ENCODE measurements around the gene RHBDL1. TPM values are rescaled to one million over a fixed set of nuclear protein-coding genes. Genes with fewer than 3 reads are reported as not detected.

The RHBDL1 gene
- total RNA-seq, 1 experiment from 2014 or later, result 2.3 TPM

DNA sequence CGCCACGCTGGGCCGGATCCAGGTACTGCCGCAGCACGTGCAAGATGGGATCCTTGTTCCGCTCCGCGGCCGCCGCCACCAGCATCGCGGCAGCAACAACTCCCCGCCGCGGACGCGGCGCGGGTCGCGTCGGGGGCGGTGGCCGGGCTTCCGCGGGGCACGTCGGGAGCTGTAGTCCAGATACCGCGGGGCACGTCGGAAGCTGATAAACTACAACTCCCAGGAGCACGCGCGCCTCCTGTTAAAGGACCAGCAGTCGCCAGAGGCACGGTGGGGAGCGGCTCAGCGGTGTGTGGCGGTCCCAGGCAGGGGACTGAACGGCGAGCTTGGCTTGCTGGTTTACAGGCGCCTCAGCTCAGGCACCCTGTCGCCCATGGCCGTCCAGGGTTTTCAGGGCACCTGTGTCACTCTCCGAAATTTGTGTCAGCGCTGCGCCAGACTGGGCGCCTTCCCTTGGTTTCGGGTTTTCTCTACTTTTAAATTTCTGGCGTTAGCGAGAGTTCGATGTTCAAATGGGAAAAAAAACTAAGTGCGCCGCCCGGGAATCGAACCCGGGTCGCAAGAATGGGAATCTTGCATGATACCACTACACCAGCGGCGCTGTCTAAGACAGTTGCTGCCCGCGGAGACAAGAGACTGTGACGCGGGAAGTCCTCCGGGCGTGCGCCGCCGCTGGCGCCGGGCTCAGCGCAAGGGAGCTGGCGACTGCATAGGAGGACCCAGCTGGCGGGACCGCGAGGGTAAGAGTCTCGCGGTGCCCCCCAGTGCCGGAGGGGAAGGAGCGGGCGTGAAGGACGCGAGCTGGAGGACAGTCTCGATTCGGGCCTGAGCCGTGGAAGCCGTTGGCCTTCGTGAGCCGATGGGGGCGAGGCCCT lies 39.0 kb upstream of the RHBDL1 start, which contains the start of gene METTL26:
Gene METTL26, minus strand, starts transcription at position 100 of the 875 bp plus-strand sequence. Its CDS starts 15 bp downstream, at position 85.
- peak; percentile 94 for DNase-seq (ENCODE audit: extremely low read depth, low read depth)

- DNase-seq (ENCODE audit: extremely low read depth, low read depth), result peak; percentile 89
These were observed 38.1 kb upstream of the RHBDL1 start for GRCh38 chr16:637081-638018.

GRCh38 chr16:638034-638543 lies 37.4 kb upstream of the RHBDL1 start:
- no peak for DNase-seq (ENCODE audit: extremely low read depth, low read depth)

DNA sequence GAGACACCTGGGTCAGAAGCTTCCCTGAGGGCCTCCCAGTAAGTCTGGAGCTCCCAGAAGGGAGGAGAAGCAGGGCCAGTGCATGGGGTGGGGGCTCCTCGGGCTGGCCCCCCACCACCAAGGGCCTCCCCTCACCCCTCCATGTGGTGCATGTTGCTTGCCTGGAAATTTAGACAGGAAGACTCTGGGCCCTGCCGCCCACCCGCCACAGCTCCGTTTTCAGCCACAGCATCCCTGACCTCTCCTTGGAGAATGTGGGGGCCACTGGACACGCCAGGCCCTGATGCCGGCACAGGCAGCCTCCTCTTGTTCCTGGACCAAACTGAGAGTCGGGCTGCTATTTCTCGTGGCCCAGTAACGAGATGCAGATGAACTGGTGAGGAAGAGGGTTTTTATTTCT lies 36.6 kb upstream of the RHBDL1 start:
- no peak for DNase-seq (ENCODE audit: extremely low read depth, low read depth)

GRCh38 chr16:640614-641013 lies 34.9 kb upstream of the RHBDL1 start:
- DNase-seq (ENCODE audit: extremely low read depth, low read depth), result no peak

- peak; percentile 74 for DNase-seq (ENCODE audit: extremely low read depth, low read depth)
These were observed 33.9 kb upstream of the RHBDL1 start, which contains the start of gene MCRIP2 for GRCh38 chr16:641326-642188. Gene MCRIP2 (plus strand): TSS chr16:641828. CDS start chr16:641992, 164 bp downstream.

DNA sequence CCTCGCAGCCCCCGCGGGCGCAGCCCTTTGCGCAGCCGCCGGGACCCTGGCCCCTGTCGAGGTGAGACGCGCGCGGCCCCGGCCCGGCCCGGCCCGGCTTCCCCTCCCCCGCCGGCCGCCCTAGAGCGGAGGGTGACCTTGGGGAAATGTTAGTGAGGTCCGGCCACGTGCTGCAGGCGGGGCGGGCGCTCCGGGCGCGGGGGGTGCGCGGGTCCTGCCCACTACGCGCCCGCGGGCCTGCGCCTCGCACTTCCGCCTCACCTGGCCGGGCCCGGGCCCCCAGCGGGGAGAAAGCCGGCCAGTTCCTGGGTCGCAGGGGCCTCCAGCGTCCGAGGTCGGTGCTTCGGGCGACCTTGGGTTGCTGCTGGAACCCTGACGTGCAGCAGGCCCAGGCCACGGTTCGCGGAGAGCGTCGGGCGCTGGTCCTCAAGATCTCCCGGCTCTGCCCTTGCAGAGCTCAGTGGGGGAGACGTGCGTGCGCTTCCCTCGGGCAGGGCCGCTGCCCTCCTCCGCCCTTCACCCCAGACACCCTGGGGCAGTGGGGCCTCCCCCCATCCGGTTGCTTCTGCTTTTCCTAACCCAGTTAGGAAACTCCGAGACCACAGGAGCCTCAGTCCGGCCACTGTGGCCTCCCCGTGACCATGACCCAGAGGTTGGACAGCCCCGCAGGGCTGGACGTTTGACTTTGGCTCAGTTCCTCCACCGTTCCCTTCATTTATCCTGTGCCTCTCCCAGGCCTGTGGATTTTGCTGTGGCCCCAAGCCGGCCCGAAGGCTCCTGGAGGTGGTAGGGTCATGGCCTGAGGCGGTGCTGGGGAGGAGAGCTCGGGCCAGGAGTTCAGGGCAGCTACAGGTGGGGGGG lies 33.1 kb upstream of the RHBDL1 start:
- DNase-seq (ENCODE audit: extremely low read depth, low read depth), result no peak

DNA sequence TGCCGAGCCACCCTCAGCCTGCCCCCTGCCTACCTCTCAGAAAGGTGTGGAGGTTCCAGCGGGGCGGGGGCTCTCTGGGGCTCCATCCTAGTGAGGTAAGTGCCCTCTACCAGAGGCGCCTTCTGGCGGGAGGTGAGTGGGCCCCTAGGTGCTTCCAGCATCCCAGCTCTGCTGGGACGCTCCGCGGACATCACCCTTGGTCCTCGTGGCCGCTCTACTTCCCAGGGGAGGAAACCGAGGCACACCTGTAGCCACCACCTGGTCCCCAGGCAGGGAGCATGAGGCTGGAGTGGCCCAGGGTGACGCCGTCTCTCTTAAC lies 32.5 kb upstream of the RHBDL1 start:
- no peak for DNase-seq (ENCODE audit: extremely low read depth, low read depth)

DNA sequence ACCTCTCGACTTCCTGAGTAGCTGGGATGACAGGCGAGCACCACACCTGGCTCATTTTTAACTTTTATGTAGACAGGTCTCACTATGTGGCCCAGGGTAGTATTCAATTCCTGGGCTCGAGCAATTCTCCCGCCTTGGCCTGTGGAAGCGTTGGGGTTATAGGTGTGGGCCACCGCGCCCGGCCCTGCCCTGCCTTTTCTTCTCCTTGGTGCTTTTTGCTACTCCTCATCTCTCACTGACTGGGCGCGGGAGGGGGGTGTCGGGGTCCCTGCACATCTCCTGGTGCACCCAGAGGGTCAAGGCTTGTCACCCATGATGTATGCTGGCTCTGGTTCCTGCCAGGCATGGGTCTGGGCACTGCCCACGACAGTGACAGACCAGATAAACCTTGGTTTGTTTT lies 30.9 kb upstream of the RHBDL1 start:
- no peak for DNase-seq (ENCODE audit: extremely low read depth, low read depth)

DNA sequence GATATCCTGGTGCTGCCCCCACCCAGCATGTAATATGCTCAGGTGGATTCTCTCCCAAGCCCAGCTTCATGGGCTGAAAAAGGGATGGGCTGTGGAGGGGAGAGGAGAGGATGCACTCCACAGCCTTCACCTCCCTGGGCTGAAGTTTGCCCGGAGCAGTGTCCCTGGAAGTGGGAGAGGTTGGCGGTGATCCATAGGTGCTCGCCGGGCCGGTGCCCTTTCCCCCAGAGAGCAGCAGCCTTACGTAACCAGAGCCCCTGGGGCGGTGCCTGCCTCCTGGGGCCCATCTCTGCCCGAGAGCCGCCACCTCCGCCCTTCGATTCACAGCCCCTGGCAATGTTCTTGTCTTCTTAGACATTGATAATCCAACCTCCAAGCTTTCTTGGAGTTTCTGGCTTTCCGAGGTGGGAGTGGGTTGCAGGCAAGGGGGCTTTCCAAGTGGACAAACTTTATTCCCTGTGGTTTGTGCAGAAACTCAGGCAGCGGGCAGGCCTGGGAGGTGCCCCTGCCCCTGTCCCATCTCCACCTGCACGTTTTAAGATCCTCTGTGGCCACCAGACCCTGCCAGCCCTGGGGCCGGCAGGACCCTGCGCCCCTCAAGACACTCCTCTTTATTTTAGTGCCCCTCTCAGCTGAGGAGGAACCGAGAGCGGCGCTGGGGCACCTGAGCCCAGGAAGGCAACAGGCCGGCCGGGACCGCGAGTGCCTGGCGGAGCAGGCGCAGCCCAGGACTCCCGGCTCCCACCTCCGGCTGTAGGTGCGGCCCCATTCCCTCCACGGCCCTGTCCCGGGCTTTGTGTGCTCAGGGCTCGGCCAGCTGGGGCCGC lies 29.4 kb upstream of the RHBDL1 start:
- DNase-seq (ENCODE audit: extremely low read depth, low read depth), result no peak

- DNase-seq (ENCODE audit: extremely low read depth, low read depth), result no peak
These were observed 28.7 kb upstream of the RHBDL1 start for GRCh38 chr16:646679-647172.

DNA sequence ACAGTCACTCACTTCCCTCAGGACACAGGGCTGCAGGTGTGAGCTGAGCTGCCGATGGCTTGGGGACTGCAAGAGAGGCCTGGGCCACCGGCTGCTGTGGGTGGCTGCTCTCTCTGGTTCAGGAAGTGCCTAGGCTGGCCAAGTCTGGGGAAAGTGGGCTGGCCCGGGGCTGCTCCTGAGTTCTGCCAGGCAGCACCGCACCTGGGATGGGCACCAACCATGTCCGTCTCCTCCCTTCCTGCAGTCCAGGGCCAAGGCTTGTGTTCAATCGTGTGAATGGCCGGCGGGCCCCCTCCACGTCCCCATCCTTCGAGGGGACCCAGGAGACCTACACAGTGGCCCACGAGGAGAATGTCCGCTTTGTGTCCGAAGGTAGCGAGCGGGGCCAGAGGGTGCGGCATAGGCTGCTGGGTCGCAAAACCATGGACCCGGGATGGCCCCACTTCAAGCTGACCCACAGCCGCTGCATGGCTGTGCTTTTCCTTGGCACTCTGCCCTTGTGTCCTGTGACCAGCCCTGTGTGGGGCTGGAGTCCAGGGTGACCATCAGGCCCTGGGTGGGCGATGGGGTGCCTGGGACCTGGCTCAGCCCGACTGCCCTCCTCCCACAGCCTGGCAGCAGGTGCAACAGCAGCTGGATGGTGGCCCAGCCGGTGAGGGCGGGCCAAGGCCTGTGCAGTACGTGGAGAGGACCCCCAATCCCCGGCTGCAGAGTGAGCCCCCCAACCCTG lies 28.1 kb upstream of the RHBDL1 start:
- DNase-seq (ENCODE audit: extremely low read depth, low read depth), result no peak

- no peak for DNase-seq (ENCODE audit: extremely low read depth, low read depth)
These were observed 27.2 kb upstream of the RHBDL1 start for GRCh38 chr16:648071-648780.

GRCh38 chr16:648781-649589 lies 26.5 kb upstream of the RHBDL1 start, which contains the start of gene WDR90:
Gene WDR90 (plus strand): TSS chr16:649365. CDS start chr16:649417, 52 bp downstream.
- DNase-seq (ENCODE audit: extremely low read depth, low read depth), result peak; percentile 89

DNA sequence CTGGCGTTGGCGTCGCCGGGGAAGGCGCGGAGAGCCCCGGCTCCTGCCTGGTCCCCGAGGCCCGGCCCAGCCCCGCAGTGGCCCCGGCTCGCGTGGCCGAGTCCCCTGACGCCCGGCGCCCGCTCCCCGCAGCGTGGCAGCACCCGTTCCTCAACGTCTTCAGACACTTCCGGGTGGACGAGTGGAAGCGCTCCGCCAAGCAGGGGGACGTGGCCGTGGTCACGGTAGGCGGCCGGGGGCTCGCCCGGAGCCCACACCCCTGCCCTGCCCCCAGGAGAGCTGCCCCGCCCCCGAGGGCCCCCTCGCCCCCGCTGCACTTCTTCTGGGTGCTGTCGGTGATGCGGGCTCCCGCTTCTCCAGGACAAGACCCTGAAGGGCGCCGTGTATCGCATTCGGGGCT lies 25.8 kb upstream of the RHBDL1 start:
- no peak for DNase-seq (ENCODE audit: extremely low read depth, low read depth)

- no peak for DNase-seq (ENCODE audit: extremely low read depth, low read depth)
These were observed 23.6 kb upstream of the RHBDL1 start for GRCh38 chr16:651844-652243.

Measured in NCI-H460 (cell line).